MM.1S (cell line): ENCODE results near the gene STEAP2.

ENCODE experiments used
- EZH2 ChIP-seq: fragments of 300-600 bp; sonication (generic); optimal IDR thresholded peaks from 2 replicates; pipeline ENCODE3; 2017; ENCODE audit warnings: low read depth, mild to moderate bottlenecking, antibody characterized with exemption, low read length, mixed read lengths
- TF ChIP-seq, protein P1 (sequence below): fragments of 300-600 bp; sonication (generic); IDR thresholded peaks from 2 replicates; pipeline ENCODE4 v1.5.1; 2016; ENCODE audit warnings: antibody characterized with exemption, low read length, mixed read lengths

DNA sequence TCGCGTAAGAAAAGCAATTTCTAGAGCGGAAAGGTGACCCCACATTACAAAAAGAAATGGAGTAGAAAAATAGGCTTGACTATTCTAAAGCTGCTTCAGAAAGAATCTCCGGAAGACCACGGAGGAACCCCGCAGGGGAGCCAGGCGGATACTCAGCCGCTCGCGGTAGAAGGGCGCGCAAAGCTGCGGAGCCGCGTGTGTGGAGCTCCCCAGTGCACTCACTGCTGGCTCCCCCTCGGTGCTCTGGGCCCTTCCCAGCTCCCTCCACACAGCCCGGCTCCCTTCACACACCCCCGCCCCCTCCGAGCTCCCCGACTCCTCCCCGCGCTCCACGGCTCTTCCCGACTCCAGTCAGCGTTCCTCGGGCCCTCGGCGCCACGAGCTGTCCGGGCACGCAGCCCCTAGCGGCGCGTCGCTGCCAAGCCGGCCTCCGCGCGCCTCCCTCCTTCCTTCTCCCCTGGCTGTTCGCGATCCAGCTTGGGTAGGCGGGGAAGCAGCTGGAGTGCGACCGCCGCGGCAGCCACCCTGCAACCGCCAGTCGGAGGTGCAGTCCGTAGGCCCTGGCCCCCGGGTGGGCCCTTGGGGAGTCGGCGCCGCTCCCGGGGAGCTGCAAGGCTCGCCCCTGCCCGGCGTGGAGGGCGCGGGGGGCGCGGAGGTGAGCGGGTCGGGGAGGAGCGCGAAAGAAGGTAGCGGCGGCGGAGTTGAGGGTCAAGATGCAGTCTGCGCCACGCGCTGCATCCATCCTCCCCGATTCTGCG, at the start of gene STEAP2:
- TF ChIP-seq, protein P1, sequence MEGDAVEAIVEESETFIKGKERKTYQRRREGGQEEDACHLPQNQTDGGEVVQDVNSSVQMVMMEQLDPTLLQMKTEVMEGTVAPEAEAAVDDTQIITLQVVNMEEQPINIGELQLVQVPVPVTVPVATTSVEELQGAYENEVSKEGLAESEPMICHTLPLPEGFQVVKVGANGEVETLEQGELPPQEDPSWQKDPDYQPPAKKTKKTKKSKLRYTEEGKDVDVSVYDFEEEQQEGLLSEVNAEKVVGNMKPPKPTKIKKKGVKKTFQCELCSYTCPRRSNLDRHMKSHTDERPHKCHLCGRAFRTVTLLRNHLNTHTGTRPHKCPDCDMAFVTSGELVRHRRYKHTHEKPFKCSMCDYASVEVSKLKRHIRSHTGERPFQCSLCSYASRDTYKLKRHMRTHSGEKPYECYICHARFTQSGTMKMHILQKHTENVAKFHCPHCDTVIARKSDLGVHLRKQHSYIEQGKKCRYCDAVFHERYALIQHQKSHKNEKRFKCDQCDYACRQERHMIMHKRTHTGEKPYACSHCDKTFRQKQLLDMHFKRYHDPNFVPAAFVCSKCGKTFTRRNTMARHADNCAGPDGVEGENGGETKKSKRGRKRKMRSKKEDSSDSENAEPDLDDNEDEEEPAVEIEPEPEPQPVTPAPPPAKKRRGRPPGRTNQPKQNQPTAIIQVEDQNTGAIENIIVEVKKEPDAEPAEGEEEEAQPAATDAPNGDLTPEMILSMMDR = peak; percentile 34
- no peak for TF ChIP-seq EZH2
